GM18873 (cell line): ENCODE data around the gene FBXL14.
A peak's percentile ranks its signal among the peaks of the same experiment; 100 is the strongest.

ENCODE experiments used
- ATAC-seq: cut with Tn5 transposase; IDR thresholded peaks from one replicate; pipeline ENCODE4 v1.9.1; 2021; ENCODE audit warnings: mild to moderate bottlenecking, moderate library complexity, moderate number of reproducible peaks; ENCODE audit not compliant: unreplicated experiment, low FRiP score

The FBXL14 gene

DNA sequence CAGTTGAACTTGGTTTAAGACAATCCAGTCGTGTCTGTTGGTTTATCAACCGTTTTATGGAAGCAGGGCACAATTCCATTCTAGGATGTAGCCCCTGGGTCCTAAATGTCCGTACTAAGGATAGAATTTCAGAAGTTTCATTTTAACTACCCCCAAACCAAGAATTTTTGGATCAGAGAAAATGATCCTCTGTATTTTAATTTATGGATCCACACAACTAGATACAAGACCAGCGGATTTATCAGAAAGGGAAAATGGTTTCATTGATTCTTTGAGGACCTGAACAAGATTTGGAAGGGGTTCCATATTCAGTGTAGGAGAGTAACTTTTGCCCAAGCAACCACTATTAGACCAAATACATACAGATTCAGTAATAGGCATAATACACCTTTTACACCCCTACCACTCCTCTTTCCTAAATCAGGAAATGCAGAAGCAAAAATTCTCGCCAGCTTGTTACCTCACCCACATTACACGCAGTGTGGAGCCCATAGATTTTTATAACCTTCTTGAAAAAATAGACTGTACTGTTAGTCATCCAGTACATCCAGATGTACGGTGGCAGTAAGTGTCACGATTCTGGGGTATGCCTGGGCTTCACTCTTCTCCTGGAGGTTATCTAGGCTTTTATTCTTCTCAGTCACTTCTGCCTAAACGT is 1.4 kb upstream of the FBXL14 start:
- no peak for ATAC-seq

DNA sequence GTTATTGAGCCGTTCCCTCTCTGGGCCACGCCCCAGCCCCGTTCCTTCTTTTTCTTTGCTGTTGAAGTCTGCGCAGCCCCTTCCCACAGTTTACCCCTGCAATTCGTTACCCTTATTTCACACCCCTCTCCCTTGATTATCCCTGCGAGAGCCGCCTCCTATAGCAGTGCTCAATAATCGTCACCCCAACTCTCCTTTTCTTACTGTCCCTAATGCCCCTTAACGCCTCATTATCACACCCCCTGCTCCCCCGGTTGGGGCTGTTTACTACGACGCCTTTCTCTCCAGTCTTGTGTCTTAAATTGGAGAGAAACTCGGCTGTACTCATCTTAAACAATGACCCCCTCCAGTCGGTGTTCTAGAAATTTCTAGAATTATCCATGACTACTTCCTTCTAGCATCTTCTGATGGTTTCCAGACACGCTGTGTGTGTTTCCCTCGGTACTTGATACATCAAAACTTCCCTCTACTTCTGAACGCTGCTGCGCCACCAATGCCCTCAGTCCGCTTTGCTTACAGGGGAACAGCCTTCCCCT is 713 bp upstream of the FBXL14 start:
- no peak for ATAC-seq

DNA sequence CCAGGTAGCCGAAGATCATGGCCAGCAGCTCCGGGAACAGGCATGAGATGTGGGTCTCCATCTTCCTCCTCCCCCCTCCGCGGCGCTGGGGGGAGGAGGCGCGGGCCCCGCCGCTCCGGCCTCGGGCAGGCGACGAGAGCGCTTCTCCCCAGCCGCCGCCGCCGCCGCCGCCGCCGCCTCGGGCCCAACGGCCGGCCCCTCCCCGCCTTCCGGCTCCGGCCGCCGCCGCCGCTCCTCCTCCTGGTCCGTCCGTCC is 448 bp downstream of the FBXL14 start:
- peak; percentile 19 for ATAC-seq

DNA sequence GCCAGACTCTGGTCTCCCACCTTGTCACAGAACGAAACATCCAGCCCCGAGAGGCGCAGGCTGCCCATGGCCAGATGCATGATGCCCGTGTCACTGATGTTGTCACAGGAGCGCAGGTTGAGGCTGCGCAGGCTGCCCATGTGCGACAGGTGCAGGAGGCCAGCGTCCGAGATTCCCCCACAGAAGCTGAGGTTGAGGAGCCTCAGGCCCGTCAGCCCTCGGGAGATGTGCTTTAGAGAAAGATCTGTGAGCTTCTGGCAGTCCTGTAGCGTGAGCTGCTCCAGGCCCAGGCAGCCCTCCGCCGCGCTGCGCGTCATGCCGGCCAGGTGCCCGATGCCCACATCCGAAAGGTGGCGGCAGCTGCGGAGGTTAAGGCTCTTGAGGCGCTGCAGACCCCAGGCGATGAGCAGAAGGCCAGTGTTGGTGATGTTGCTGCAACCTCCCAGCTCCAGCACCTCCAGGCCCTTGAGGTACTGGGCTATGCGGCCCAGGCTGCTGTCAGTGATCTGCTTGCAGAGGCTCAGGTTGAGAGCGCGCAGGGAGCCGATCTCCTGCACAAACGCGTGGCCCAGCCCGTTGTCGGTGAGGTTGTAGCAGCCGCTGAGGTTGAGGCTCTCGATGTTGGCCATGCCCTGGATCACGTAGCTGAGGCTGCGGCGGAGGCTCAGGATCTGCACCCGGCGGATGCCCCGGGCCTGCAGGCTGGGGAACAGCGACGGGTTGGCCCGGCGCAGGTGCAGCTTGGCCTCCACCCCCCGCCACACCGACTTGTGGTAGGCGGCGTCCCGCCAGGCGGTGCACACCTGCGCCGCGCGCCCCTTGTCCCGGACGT is 991 bp downstream of the FBXL14 start:
- peak; percentile 34 for ATAC-seq

DNA sequence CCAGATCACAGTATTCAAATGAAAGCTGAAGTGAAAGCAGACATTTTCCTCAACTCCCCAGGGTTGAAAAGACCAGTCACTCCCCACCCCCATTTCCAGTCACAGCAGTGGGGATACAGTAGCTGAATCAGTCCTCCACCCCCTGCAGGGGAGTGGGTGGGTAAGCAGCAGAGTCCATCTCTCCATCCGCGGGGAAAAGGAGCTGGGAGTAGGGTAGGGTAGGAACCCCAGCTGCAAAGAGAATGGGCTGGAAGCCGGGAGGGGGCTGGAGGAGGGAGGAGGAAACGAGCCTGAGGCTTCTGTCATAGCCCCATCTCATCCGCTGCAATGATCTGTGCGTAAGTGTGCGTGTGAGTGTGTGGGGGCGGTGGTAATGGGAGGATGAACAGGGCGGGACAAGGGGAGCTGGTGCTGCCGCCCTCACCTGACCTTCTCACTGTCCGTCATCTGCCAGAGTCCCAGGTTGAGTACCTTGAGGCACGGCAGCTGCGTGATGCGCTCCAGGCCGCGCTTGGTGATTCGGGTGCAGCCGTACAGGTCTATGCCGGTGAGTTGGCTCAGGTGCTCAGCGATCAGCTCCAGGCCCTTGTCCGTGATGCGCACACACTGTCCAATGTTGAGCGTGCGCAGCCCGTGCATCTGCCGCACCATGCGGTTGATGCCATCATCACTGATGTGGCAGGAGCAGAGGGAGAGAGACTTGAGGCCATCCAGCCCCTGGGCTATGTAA is 1.8 kb downstream of the FBXL14 start:
- ATAC-seq = peak; percentile 15

DNA sequence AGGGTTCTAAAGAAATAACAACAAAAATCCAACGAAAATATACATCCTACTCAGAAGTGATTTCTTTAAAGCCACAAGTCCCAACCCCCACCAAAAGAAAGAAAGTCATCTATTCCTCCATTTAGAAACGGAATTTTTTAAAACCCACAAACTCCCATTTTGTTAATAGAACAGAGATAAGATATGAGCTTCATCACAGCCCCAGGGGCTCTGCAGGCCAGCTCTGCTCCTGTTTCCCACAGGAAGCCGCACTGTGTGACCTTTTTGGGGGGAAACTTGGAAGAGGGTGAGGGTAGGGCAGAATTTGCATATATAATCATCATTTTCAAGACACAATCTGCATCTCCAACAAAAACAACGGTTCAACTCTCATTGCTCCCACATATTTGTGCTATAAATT is 2.8 kb downstream of the FBXL14 start:
- no peak for ATAC-seq

DNA sequence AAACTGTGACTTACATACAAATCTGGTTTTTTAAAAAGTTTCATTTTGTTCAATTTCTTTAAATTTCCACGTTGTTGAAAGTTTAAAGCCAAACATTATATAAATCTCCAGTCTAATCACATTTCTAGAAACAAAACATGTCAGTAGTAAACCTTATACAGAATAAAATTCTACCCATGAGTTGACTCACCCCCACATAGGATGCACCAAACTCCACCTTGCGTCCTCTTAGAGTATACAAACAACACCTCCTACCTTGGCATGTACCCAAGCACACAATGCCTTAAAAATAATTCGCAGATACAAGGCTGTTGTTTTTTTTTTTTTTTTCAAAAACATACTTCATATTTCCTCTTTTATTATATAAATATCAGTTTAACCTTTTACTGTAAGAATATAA is 3.3 kb downstream of the FBXL14 start:
- no peak for ATAC-seq

DNA sequence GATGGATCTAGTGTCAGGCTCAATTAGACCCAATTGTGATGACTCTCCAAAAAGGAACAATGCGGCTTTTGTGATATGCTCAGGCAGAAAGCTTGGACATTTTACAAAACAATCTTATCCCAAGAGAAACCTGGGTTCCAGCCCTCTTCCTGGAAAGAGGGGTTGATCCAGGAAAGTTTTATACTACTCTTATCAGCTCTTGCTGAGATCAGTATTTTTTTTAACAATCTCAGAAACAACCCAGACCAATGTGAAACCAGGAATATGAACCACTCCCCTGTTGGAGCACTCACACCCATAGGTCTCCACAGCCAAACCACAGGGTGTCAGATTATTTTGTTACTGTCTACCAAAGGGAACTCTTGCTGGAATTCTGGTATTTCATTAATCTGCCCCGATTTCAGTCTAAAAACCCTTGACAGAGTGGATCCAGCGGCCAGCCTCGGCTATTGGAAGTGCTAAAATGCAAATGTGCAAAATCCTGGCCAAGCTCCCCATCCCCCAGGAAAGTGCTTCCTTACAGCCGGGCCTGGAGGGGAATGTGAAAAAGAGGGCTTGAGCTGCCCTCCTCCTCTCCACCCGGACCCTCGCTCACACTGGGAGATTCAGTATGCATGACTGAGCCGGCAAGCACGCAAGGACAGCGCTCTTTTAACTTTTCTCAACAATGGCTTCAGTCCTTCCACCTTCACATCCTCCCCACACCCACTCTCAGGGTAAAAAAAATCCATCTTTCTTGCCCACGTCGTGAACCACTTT is 4.0 kb downstream of the FBXL14 start:
- ATAC-seq = no peak

DNA sequence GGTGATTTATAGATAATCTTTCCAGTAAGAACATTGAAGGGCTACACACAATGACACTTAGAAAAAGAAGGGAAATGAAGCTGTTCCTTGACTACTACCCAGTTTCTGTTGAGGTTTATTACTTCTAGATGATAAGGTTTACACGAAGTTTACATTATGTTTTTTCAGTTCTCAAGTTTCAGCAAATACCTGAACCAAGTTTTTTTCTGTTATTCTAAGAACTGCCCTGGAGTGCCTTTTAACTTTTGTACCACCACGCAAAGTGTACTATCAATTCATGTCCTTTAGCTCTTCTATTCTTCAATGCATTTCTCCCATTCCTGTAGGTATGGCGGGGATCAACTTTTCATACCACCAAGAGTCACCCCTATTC is 5.8 kb downstream of the FBXL14 start:
- ATAC-seq = no peak

DNA sequence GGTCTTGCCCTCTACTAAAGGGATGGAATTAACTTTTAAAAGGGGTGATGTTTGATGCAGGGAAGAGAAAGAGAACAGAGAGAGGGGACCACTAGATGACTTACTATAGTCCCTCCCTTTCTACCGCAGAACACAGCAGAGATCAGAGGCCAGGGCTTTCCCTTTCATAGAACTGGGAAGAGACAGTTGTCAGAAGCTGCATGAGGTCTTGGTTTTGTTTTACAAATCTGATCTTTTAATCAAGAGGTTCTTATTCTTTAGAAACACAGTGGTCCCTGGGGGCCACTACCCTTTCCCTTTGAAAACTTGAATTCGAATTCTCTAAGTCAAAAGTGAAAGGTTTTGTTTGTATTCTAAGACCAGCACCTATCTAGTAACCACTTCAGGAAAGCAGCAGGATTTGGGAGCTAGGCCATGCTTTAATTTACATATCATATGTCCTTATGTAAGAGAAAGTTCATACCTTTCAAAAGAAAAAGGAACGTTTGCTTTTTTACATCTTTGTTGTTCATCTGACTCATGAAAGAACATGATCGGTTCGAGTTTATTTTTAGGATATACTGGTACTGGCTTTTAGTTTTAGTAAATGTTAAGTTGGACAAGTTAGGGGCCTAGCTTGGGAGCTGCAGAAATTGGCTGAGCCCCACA is 6.3 kb downstream of the FBXL14 start:
- ATAC-seq = no peak

DNA sequence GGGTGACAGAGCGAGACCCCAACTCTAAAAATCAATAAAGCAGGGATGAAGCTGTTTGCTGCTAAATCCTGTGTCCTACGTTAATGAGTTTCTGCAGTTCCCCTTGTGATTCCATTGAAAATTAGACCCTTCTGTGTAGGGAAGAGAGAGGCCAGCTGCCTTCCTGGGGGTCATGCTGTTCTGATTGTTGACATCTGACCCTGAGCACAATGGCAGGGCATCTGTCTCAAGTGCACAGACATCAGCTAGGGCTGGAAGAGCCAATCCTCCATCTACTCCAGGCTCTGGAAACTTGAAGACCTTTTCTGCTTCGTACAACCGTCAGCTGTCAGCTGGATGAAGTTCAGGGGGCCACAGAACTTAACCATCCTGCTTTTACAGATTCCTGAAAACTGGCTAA is 10.1 kb downstream of the FBXL14 start:
- no peak for ATAC-seq

DNA sequence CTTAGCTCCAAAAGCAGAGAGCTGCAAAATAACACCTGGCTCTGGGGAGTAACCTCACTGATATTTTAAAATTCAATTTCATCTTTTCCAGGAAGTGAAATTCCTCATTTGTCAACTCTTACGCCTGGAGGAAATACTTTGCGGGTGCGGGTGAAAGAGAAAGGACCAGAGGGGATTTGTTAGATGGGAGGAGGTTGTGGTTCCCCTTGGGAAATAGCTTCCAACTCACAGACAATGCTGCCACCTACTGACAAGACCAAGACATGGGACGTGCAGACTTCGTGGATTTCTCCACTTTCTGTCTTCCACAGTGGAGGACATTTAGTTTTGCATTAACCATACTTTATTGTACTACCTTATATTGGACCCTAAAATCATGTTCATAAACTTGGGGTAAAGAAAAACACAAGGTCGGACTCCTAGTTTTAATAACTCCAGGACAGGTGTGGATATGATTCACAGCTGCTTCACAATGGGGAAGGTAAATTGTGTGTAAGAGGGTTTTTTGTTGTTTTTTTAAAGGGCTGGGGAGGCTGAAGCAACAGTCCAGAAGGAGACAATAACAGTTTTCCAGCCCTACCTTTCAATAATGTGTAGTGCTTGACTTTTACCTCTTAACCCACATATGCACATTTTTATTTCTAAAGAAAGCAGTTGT is 10.8 kb downstream of the FBXL14 start:
- ATAC-seq = peak; percentile 49

DNA sequence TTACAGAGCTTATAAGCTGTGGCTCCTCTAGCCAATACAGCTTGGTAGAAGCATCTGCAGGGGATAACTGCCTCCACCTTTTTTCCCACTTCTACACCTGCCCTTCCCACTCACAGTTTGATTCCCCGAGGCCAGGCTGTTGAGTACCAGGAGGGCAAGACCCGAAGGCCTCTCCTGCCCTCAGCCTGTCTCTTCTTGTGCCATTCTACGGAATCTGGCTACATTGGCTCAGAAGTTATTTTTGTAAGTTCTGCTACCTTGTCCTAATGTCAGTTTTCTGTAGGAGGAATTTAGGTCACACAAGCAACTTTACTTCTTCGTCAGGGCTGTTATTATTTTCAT is 11.7 kb downstream of the FBXL14 start:
- ATAC-seq = no peak

DNA sequence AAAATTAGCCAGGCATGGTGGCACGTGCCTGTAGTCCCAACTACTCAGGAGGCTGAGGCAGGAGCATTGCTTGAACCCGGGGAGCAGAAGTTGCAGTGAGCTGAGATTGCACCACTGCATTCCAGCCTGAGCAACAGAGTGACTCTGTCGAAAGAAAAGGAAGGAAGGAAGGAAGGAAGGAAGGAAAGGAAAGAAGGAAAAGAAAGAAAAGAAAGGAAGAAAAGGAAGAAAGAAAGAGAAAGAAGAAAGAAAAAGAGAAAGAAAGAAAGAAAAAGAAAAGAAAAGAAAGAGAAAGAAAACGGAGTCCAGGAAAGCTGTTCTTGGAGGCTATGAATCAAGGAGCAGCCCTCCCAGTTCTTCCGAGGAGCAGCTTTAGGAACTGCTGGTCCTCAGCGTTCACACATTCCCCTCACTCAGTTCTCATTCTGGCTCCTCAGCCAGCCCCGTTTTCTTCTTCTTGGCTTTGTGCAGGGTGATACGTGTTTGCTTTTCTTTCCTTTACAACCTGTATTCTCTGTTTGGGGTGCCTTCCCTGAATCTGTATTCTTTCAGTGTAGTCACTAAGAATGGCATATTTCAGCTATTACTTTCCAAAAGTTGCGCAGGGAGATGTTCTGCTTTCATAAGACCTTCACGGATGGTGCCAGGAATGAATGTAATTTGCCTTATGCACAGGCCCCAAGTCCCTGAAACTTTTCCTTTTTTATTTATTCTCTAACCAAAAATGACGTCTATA is 12.2 kb downstream of the FBXL14 start:
- no peak for ATAC-seq

DNA sequence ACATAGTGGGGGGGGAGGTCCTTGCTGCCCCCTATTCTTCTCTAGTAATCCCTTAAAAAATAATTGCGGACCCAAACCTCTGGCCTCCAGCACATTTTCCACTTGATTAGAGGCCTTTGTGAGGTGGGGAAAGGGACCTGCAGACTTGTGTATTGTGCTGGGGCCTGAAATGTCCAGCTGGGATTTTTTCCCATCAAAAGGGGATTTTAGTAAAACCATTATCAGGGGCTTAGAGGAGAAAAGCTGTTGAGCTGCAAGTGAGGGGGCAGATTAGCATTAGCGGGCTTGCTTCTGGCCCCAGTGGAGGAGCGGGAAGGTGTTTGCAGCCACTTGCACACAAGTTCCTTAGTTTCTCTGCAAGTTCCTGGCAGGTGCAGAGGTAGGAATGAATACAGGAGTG is 13.9 kb downstream of the FBXL14 start:
- no peak for ATAC-seq

DNA sequence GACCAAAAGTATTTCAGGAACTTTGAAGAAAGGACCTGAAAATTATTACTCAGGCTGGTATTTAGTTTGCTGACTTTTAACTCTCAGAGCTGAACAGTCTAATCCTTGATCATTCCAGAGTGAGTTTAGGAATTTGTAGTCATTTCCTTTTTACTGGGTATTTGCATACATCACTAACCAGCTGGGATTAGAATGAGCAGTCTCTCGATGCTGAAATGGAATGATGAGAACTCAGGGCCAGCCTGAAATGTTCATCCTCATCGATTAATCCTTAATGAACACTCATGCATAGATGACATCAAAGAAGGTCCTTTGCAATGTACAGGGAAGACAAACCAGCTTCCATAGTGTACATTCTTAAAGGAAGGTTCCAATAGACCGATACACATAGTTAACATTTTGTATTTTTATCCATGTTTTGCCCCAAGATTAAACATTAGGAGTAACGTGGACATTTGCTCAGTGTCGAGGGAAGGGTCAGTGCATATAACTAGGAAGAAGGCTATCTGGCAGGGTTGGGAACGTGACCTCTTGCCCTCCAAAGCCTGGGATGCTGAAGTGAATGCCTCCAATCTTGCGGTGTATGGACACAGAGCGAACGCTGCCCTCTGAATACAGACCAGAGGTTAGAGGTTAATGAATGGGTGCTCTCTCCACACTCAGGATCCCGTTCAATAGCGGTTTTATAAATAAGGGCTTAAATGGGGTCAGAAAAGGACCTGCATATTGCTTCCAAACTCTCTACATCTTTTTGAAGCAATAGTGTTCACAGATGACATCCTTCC is 14.5 kb downstream of the FBXL14 start:
- ATAC-seq = no peak

DNA sequence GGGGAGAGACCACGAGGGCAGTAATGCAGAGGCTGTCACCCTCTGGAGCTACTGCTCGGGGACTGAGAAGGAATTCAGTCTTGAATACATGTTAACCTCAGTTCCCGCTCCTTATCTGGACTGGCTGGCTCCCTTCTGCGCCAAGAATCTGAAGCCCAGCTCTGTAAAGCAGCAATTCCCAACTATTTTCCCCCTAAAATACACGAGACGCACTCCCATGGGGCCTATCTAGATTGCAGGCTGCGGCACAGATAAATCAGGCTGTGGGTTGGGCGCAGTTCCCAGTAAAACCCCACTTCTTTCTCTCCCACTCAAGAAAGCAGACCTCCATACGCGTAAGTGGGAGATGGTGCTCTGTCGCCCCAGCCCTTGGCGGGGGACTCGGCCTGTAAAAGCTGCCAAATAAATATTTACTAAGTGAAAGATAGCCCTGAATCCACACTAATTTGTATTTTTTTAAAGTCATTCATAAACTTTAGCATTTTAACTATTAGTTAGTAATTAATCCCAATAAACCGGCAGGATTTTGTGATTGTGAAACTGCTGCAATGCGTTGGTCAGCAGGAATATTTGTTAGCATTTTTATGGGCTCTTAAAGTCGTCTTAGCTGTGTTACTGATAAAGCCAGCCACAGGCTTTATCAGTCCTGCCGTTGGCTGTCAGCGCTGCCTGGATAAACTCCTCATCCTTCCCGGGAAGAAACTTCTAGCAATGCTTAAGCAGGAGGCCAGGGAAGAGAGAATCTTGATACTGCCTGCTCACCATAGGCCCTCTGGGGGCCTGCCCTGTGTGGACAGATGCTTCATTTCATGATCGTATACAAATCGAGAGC is 17.8 kb downstream of the FBXL14 start:
- ATAC-seq = no peak
